Transverse colon (tissue), 4 donors: Measurements from ENCODE around the gene CDK5RAP1. TPM values are rescaled to one million over a fixed set of nuclear protein-coding genes. Genes with fewer than 3 reads are reported as not detected.

ENCODE experiments used
- DNase-seq: peaks from one replicate; pipeline ENCODE4 v3.0.0-alpha.2; 2019
- H3K27ac ChIP-seq, 4 donors: fragments of 200-600 bp; sonication (generic); 2 replicates each; pipeline ENCODE4 v1.5.1; 2016 to 2018; ENCODE audit warnings: inconsistent platforms in 4 of 4
- H3K27me3 ChIP-seq: fragments of 200-600 bp; sonication (generic); 2 replicates; pipeline ENCODE4 v1.5.1; 2017; ENCODE audit warnings: inconsistent platforms
- H3K36me3 ChIP-seq, 4 donors: fragments of 200-600 bp; sonication (generic); 2 replicates each; pipeline ENCODE4 v1.5.1; 2017 to 2019; ENCODE audit warnings: inconsistent platforms in 4 of 4
- H3K4me1 ChIP-seq, 4 donors: fragments of 200-600 bp; sonication (generic); 2 replicates each; pipeline ENCODE4 v1.5.1; 2017 to 2020; ENCODE audit warnings: inconsistent platforms in 4 of 4
- H3K4me3 ChIP-seq, 4 donors: fragments of 200-600 bp; sonication (generic); 1 replicate in 1 of 4; 2 replicates in 3 of 4; pipeline versions ENCODE4 v1.5.1 to v1.6.1; 2017 to 2019; ENCODE audit warnings: inconsistent platforms in 4 of 4
- H3K9me3 ChIP-seq, 2 donors: fragments of 200-600 bp; sonication (generic); 2 replicates each; pipeline ENCODE4 v1.5.1; 2017 to 2019; ENCODE audit warnings: inconsistent platforms in 2 of 2
- EP300 ChIP-seq: sonication (generic); formaldehyde crosslinking; IDR thresholded peaks from one replicate; pipeline ENCODE4 v1.6.1; 2017; ENCODE audit warnings: antibody characterized with exemption, low read depth
- POLR2A ChIP-seq: fragments of 450-650 bp; IDR thresholded peaks from one replicate; pipeline ENCODE4 v1.6.1; 2016; ENCODE audit warnings: antibody characterized with exemption, mild to moderate bottlenecking, moderate library complexity
- POLR2AphosphoS5 ChIP-seq, 3 donors: sonication (generic); formaldehyde crosslinking; IDR thresholded peaks; one replicate each; pipeline ENCODE4 v1.6.1; 2016; ENCODE audit warnings: antibody characterized with exemption in 3 of 3
- WGBS, 2 donors: methylation state at CpG; one replicate each; pipeline ENCODE4 v1.1.5; 2018; ENCODE audit warnings: low coverage in 1 of 2; 5-methylcytosine and 5-hydroxymethylcytosine counted together
- in situ Hi-C, 4 donors: fragments of 200-750 bp; cut with MboI; loops; one replicate each; pipeline versions ENCODE4 v1.15.0 to v1.15.1; 2017; ENCODE audit warnings: low sequenced_read_pairs in 3 of 4, low pct_ligation_motif_present in 1 of 4, low pct_unique_long_range_greater_than_20kb in 1 of 4
- intact Hi-C: fragments of 100-400 bp; cut with DNase I; formaldehyde crosslinking; loops from one replicate; pipeline ENCODE4 v1.15.1; 2023; ENCODE audit warnings: low total_unique reads
- total RNA-seq, 4 donors: library from RNA; depleted of rRNA; stranded (reverse); fragments of >200 nt; gene quantifications; one replicate each; pipeline ENCODE4 v1.1.0, GENCODE V29; 2016
- TF ChIP-seq, protein P1 (sequence below), 5 experiments: fragments of 200-600 bp in 3 of 5; fragments of 450-650 bp in 2 of 5; sonication (generic) in 3 of 5; IDR thresholded peaks; 1 replicate in 2 of 5; 2 replicates in 3 of 5; pipeline ENCODE4 v1.5.1; 2016 to 2017; ENCODE audit warnings: antibody characterized with exemption in 5 of 5, inconsistent platforms in 3 of 5, mild to moderate bottlenecking in 2 of 5, moderate library complexity in 1 of 5

CDK5RAP1 gene
- total RNA-seq, 4 donors from 2014 or later, result 8.6 to 21.3 (median 20.3) TPM

DNA sequence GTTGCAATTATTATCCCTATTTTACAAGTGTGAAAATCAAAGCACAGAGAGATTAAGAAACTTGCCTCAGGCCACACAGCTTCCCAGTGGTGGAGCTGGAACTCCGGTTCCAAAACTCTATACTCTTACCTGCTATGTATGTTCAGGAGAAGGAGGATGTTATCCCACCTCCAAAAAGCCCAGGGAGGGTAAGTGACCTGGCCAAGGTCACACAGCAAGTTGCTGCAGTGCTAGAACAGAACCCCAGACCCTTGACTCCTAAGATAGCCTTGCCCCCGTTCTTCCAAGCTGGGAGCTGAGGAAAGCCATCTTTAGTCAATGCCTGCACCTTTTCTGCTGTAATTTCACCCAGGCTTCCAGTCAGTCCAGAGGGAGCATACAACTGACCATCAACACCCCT lies 76.0 kb downstream of the CDK5RAP1 start:
- no peak for TF ChIP-seq EP300
- no peak for TF ChIP-seq POLR2A
- TF ChIP-seq POLR2AphosphoS5 (IDR thresholded peaks at IDR 0.05), result no peak
- in situ Hi-C loops, result no loop called here
- no peaks in the 10 kb centered on the region for H3K9me3 ChIP-seq

DNA sequence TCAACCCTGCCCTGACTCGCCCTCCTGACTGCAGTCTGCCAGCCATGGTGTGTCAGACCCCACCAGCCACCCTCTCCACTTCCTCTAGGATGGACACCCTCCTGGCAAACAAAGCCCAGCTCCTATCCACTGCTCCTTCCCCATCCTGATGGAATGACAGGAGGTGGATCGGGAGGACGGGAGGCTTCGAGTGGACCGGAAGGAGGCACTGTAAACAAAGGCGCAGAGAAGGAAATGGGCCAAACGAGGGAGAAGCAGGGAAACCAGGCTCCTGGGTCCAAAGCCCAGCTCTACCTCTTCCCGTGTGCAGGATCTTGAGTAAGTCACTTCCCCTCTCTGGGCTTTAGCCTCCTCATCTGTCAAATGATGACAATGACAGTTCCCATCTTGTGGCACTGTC lies 78.1 kb downstream of the CDK5RAP1 start:
- Histone ChIP-seq H3K27me3 (peaks cover 25% of the 10 kb centered on the region), H3K9me3 (no peaks in the 10 kb centered on the region), H3K4me1 (no peaks in the 10 kb centered on the region), H3K36me3 (no peaks in the 10 kb centered on the region), H3K4me3 (no peak overlapping the region), H3K27ac (no peak overlapping the region)
- no peak for DNase-seq
- in situ Hi-C loops (loop anchor here in 1 of 4 donors (25.0 kb wide), 1 partner anchor 411 kb away; no protein-coding TSS in a partner anchor), intact Hi-C loops (no loop called here)
- WGBS, 2 donors, result 20 to 40% methylated on average over 1 to 8 of the region's 8 CpGs
- TF ChIP-seq, protein P1, sequence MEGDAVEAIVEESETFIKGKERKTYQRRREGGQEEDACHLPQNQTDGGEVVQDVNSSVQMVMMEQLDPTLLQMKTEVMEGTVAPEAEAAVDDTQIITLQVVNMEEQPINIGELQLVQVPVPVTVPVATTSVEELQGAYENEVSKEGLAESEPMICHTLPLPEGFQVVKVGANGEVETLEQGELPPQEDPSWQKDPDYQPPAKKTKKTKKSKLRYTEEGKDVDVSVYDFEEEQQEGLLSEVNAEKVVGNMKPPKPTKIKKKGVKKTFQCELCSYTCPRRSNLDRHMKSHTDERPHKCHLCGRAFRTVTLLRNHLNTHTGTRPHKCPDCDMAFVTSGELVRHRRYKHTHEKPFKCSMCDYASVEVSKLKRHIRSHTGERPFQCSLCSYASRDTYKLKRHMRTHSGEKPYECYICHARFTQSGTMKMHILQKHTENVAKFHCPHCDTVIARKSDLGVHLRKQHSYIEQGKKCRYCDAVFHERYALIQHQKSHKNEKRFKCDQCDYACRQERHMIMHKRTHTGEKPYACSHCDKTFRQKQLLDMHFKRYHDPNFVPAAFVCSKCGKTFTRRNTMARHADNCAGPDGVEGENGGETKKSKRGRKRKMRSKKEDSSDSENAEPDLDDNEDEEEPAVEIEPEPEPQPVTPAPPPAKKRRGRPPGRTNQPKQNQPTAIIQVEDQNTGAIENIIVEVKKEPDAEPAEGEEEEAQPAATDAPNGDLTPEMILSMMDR (IDR thresholded peaks at IDR 0.05), result no peak
- no peak for TF ChIP-seq POLR2A
- TF ChIP-seq POLR2AphosphoS5 (IDR thresholded peaks at IDR 0.05), result no peak
- TF ChIP-seq EP300, result no peak

More for the DNA sequence above, 76.0 kb downstream of the CDK5RAP1 start:
- peaks cover 11% of the 10 kb centered on the region for H3K27me3 ChIP-seq
- H3K4me3 ChIP-seq, result no peak overlapping the region
- H3K4me1 ChIP-seq, result no peaks in the 10 kb centered on the region
- intact Hi-C loops, result no loop called here
- no peak overlapping the region for H3K27ac ChIP-seq
- 91% methylated on average over 2 of the region's 2 CpGs; no CpG with 5 or more reads in 1 of the 2 donors for WGBS, 2 donors
- DNase-seq, result no peak
- H3K36me3 ChIP-seq, result no peaks in the 10 kb centered on the region

DNA sequence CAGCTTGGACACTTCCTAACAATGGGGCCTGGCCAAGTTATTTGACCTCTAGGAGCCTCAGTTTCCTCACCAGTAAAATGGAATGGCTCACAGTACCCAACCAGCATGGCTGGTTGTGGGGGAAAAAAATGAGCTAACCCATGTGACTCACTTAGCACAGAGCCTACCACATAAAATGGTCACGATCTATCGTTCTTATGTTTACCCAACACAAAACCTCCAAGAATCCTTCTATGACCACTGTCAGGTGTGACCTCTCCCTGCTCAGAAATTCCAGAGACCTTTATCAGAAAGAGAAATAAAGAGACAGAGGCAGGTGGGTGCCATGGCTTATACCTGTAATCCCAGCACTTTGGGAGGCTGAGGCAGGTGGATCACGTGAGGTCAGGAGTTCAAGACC lies 78.9 kb downstream of the CDK5RAP1 start:
- peaks cover 27% of the 10 kb centered on the region for H3K27me3 ChIP-seq
- H3K27ac ChIP-seq, result no peak overlapping the region
- H3K9me3 ChIP-seq, result no peaks in the 10 kb centered on the region
- H3K36me3 ChIP-seq, result no peaks in the 10 kb centered on the region
- no peak for DNase-seq
- 17 to 67% methylated on average over 2 to 3 of the region's 3 CpGs for WGBS, 2 donors
- H3K4me1 ChIP-seq, result no peaks in the 10 kb centered on the region
- intact Hi-C loops, result no loop called here
- in situ Hi-C loops, result loop anchor here in 1 of 4 donors (25.0 kb wide), 1 partner anchor 410 kb away; no protein-coding TSS in a partner anchor
- no peak for TF ChIP-seq POLR2AphosphoS5 (IDR thresholded peaks at IDR 0.05)
- TF ChIP-seq EP300, result no peak
- TF ChIP-seq, protein P1 (IDR thresholded peaks at IDR 0.05), result no peak
- TF ChIP-seq POLR2A, result no peak
- no peak overlapping the region for H3K4me3 ChIP-seq

DNA sequence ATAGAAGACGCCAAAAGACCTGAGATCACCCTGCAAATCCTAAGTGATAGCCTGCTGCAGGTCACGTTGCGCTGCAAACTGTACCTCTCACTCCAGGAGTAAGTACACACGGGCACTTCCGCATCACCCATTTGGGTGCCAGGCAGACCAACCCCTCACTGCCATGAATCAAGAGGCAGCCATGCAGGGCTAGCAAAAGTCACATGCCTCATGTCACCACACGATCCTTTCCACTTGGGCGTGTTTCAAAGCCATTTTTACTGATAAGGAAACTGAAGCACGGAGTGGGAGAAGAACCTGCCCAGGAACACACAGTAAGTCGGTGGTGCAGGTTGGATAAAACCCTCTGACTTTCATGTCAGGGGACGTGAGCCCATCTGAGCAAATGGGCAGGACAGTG lies 81.3 kb downstream of the CDK5RAP1 start:
- TF ChIP-seq POLR2AphosphoS5 (IDR thresholded peaks at IDR 0.05), result no peak
- TF ChIP-seq, protein P1 (IDR thresholded peaks at IDR 0.05), result no peak
- no peak for TF ChIP-seq POLR2A
- TF ChIP-seq EP300, result no peak
- in situ Hi-C loops, result loop anchor here in 1 of 4 donors (25.0 kb wide), 1 partner anchor 408 kb away; no protein-coding TSS in a partner anchor
- Histone ChIP-seq H3K4me3 (no peak overlapping the region), H3K4me1 (no peaks in the 10 kb centered on the region), H3K27ac (no peak overlapping the region), H3K27me3 (peaks cover 27% of the 10 kb centered on the region), H3K36me3 (no peaks in the 10 kb centered on the region), H3K9me3 (no peaks in the 10 kb centered on the region)
- 64 to 70% methylated on average over 2 to 10 of the region's 10 CpGs for WGBS, 2 donors
- no peak for DNase-seq
- intact Hi-C loops, result no loop called here

DNA sequence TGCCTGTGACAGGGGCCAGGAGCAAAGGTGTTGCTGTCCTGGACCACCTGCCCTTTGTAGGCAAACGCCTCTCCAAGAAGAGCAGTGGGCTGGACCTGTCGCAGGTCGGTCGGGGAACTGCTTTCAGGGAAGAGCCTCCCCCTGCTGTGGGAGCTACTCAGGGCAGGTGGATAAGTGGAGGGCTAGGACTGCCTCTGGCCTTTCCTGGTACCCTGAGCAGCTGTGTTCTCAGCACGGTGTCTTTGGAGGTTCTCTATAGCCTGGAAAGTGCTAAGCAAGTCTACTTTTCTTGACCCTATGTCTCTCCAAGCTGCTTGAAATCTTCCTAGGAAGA lies 83.3 kb downstream of the CDK5RAP1 start:
- intact Hi-C loops (no loop called here), in situ Hi-C loops (loop anchor here in 1 of 4 donors (25.0 kb wide), 1 partner anchor 406 kb away; no protein-coding TSS in a partner anchor)
- Histone ChIP-seq H3K4me3 (no peak overlapping the region), H3K4me1 (no peaks in the 10 kb centered on the region), H3K36me3 (no peaks in the 10 kb centered on the region), H3K27me3 (peaks cover 26% of the 10 kb centered on the region), H3K9me3 (no peaks in the 10 kb centered on the region), H3K27ac (no peak overlapping the region)
- no peak for DNase-seq
- TF ChIP-seq POLR2AphosphoS5 (IDR thresholded peaks at IDR 0.05) (no peak), POLR2A (no peak), EP300 (no peak)
- TF ChIP-seq, protein P1 (IDR thresholded peaks at IDR 0.05), result no peak
- 41% methylated on average over 4 of the region's 5 CpGs; no CpG with 5 or more reads in 1 of the 2 donors for WGBS, 2 donors
